ENCODE results near the gene SPEN. TPM values are rescaled to one million over a fixed set of nuclear protein-coding genes. Genes with fewer than 3 reads are reported as not detected.
A peak's percentile ranks its signal among the peaks of the same experiment; 100 is the strongest.

SPEN gene
- total and polyA plus RNA-seq, 2 of the 4 experiments (the other 2 are of a cell fraction), result 7.6 to 15.8 TPM

DNA sequence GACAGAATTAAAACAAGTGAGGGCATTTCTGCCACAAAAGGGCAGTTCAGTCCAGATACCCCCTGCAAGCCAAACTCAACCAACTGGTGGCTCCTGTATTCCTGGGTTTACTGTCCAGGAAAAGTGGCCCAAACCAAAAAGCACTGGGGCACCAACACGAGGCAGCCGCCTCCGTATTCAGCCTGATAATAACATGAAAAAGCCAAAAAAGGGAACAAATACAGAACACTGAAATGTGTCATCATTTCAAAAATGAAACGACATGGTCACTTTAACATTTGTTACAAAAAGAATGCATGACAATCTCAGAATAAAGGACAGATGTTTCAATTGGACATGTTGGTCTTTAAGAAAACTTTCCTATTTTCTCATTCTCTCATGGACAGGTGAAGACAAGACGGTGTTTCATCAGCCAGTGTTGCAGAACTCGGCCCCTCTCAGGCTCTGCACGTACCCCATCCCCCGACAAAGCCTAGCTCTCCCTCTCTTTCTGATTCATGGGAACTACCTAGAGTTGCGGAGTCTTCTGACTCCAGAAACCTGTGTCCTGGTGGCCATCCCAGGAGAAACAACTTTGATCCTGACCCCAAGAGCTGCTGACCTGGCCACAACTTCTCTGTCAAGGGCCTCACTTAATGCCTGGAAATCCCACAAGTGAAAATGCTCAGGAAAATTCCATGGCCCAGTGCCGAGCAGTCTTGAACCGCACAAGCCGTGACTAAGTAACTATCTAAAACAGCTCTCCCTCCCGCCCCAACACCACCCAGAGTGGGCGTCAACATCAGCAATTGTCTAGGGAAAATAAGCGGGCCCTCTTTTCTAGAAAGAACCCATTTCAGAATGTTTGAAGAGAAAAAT lies 101.3 kb downstream of the SPEN start (continued):
- TF ChIP-seq CEBPB (IDR thresholded peaks at IDR 0.05; ENCODE audit: low read depth, low read length) (no peak), MAZ (IDR thresholded peaks at IDR 0.05; ENCODE audit: borderline replicate concordance, low read depth, low read length) (peak; percentile 16; the same call in 1 of the 2 replicates), POLR2A (IDR thresholded peaks at IDR 0.05; ENCODE audit: low read depth, low read length) (0 out of 2 replicates have a peak, but pooled peaks have one; percentile 3)
